GM18511 (cell line): ENCODE results near the gene BHLHA15.
A peak's percentile ranks its signal among the peaks of the same experiment; 100 is the strongest.

Experiments
- ATAC-seq: cut with Tn5 transposase; IDR thresholded peaks from one replicate; pipeline ENCODE4 v1.9.1; 2021; ENCODE audit warnings: mild to moderate bottlenecking, moderate library complexity; ENCODE audit not compliant: unreplicated experiment

BHLHA15 gene

DNA sequence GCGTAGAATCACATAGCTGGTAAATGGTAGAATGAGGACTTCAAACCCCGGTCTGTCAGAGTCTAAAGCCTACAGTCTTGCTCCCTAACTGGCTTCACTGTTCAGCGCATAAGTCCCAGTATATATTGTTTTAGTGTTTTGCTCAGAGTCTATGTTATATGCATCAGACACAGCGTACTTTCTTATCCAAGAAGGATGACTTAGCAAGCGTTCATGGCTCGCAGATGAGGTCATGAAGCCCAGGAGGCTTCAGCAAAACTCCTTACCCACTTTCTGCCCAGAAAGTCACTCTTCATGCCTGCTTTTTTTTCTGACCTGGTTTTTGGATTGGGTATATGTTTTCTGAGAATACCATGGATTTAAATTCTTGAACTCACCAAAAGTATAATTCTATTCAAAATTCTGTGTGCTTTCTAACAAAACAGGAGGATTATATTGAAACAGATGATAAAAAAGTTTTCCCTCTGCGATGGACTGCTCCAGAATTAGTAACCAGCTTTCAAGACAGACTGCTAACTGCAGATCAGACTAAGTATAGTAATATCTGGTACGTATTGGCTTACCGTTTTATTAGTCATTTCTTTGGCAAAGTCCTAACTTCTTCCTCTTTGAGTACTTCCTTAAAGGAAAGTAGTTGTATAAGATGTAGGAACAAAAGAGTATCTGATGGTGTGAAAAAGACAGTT lies 24.6 kb upstream of the BHLHA15 start:
- no peak for ATAC-seq

GRCh38 chr7:98187138-98187502 lies 24.1 kb upstream of the BHLHA15 start:
- ATAC-seq: no peak

DNA sequence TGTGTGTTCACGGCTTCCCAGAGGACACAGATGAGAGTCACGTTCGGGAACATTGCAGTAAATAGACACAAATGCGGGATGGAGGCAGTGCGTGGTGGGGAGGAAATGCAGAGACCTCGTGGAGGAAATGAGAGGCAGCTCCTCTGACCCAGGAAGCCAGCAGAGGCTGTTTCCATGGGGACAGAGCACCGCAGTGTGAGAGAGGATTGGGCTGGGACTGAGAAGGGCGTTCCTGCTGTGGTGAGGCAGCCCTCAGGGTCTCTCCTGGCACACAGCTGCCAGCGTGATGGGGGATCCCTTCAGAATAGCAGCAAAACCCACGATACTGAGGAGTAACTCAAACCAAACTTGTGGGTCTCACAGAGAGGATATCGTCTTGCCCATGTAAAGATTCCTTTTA lies 21.7 kb upstream of the BHLHA15 start:
- no peak for ATAC-seq

GRCh38 chr7:98191668-98192431 lies 19.4 kb upstream of the BHLHA15 start:
- ATAC-seq: no peak

- ATAC-seq: no peak
Observed at GRCh38 chr7:98192781-98193457, 18.3 kb upstream of the BHLHA15 start.

DNA sequence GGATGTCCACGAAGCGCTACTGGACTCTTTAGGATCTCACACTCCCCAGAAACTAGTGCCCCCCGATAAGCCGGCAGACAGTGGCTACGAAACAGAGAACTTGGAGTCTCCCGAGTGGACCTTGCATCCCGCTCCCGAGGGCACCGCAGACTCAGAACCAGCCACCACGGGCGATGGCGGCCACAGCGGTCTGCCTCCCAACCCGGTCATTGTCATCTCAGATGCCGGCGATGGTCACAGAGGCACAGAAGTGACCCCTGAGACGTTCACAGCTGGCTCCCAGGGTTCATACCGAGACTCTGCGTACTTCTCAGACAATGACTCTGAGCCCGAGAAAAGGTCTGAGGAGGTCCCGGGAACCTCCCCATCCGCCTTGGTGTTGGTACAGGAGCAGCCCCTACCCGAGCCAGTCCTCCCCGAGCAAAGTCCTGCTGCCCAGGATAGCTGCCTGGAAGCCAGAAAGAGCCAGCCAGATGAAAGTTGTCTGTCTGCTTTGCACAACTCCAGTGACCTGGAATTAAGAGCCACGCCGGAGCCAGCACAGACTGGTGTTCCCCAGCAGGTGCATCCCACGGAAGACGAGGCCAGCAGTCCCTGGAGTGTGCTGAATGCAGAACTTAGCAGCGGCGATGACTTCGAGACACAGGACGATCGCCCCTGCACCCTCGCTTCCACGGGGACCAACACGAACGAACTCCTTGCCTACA lies 17.6 kb upstream of the BHLHA15 start:
- ATAC-seq: no peak

DNA sequence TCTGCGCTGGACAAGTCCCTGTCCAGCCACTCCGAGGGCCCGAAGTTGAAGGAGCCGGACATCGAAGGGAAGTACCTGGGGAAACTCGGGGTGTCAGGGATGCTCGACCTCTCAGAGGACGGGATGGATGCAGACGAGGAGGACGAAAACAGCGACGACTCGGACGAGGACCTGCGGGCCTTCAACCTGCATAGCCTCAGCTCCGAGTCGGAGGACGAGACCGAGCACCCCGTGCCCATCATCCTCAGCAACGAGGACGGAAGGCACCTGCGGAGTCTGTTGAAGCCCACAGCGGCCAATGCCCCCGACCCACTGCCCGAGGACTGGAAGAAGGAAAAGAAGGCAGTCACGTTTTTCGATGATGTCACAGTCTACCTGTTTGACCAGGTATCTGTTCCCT lies 17.1 kb upstream of the BHLHA15 start:
- no peak for ATAC-seq

- no peak for ATAC-seq
Observed at GRCh38 chr7:98194672-98195457, 16.4 kb upstream of the BHLHA15 start.

DNA sequence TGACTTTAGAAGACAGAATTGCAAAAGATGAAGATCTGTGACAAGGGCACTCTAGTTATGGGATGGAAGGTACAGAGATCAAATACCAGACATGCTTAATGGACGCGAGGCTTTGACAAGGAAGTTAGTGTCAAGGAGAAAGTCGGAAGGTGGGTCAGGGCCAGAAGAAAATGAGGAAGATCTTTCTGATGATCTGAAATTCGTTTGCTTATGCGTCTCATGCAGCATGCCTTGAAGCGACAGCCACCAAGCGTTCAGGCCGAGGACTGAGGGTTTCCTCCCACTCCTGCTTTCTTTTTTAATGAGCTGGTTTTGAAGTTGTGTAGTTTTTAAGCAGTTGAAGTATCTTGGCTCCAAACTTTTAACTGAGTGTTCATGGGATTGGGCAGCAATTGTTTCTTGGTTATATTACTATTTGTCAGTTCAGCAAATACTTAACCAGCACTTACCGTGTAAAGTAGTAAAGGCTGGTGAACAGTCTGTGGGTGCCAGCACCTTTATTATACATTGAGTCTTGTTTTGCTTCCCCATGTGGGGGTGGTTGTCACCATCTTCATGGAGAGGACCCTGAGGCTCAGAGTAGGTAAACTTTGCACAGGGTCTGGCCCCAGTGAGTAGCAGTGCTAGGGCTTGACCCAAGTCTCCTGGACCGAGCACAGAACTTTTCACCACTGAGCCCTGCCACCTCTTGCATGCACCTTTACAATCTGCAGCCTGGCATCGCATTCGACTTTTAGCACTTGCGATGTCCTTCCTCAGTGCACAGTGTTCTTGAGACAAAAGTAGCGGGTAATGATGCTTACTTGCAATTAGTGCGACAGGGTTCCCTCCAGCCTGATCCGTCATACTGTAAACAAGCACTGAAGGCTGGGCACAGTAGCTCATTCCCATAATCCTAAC lies 14.3 kb upstream of the BHLHA15 start:
- ATAC-seq: no peak

DNA sequence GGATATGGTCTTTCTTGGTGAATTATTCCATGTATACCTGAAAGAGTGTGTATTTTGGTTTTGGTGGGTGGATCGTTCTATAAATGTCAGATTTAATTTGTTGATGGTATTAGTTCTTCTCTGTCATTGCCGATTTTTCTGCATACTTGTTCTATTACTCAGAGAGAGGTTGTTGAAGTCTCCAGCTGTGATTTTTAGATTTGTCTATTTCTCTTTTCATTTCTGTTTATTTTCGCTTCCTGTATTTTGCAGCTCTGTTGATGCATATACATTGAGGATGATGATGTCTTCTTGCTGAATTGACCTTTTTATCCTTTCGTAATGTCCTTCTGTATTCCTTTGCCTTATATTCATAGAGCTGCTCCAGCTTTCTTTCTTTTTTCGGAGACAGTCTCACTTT lies 12.1 kb upstream of the BHLHA15 start:
- ATAC-seq: no peak

GRCh38 chr7:98200364-98200763 lies 10.9 kb upstream of the BHLHA15 start:
- peak; percentile 38 for ATAC-seq

GRCh38 chr7:98202367-98203195 lies 8.7 kb upstream of the BHLHA15 start:
- ATAC-seq: peak; percentile 94

DNA sequence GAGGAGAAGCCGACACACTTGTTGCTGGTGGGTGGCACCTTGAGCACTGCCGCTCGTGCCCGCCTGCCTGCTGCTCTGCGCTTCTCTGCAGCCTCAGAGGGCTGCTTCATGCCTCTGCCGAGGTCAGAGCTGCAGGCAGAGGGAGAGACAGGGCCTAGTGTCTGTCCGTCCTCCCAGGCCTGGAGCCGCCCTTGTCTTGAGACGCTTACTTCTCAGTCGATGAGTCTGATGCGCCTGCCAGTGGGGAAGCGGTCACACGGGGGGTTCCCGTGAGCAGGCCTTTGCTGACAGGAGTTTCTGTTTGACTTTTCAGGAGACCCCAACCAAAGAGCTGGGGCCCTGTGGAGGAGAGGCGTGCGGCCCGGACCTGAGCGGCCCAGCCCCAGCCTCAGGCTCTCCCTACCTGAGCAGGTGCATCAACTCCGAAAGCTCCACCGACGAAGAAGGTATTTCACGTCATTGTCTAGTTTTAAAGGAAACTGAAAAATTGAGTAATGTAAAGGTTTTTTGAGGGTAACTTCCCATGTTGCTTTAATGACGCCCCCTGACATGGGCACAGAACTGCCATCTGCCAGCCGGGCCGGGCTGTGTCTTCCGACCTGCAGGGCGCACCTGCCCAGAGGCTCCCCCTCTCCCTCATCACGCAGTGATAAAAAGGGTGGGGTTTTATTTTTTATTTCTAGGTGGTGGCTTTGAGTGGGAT lies 7.8 kb upstream of the BHLHA15 start:
- peak; percentile 48 for ATAC-seq

GRCh38 chr7:98203964-98204605 lies 7.2 kb upstream of the BHLHA15 start:
- no peak for ATAC-seq

DNA sequence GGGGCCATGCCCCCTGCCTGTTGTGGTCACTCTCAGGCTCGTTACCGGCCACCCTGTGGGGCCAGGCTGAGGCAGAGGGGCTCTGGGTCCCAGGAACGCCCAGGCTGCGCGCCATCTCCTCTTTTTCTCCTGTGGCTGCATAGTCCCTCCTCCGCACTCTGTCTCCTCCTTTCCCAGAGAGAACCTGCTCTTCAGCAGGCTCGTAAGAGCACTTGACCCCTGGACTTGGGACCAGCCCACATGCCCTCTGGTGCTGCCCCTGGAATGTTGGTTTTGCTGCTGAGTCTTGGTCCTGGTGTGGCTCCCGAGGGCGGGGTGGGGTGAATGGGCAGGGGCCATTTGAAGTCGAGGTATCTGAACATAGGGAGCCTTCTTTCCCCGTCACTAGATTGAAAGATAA lies 6.6 kb upstream of the BHLHA15 start:
- no peak for ATAC-seq

DNA sequence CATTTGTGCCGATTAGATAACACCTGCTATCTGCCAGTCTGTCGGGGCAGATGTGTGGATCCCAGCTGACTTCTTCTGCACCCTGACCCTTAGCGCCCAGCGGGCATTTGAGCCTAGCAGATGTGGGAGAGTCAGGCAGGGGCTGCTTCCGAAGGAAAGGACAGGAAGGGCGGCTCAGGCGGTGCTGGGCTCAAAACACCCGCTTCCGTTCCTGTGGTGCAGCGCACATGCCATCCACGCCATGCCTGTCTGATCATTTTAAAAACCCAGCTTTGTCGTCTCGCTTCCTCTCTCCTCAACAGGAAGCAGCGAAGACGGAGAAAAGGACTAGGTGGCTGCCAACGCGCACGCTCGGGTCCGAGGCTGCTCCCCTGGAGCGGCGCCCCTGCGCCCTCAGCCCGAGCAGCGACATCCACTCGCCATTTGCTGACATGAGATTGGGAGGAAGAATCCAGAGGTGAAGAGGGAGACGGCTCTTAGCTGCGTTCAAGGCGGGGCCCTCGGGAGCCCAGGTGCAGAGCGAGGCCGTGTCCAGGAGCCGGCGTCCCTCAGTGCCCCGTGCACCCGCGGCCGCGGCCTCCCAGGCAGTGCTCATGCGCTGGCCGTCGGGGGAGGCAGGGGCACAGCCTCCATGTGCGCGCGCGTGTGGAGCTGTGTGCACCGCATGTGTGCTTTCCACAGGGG lies 5.9 kb upstream of the BHLHA15 start:
- ATAC-seq: no peak
